ENCODE data around the gene SPAG6.

DNA sequence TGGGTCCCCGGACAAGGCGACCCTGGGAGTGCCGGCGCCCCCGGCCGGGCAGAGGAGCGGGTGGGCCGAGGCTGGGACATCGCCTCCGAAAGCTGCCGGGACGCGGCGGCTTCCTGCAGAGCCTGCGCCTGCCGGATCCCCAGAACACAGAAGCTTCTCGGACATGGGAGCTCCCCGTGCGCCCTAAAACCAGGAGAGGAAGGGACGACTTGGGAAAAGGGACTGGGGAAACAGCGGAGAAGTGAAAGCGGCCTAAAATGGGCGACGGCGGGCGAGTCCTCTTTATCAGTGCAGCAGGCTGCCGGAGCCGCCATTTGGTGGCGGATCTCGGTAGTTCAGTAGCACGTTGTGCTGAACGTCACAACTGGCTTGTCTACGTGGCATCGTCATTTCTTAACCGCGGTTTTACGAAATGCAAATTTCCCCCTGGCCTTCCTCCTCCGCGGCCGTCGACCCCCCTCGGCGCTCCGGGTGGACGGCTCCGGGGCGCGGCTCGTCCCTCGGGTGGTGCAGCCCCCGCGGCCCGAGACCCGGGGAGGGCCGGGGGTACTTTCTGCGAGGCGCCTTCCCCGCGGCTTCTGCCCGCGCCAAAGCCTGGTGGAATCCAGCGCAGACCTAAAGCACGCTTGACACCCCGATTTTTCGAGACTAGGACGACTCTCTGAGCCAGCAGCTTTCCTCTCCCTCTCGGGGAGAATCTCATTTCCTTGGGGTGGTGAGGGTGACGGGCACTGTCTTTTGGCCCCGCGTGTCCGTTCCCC lies 9.9 kb upstream of the SPAG6 start:
- TF ChIP-seq, protein P1, sequence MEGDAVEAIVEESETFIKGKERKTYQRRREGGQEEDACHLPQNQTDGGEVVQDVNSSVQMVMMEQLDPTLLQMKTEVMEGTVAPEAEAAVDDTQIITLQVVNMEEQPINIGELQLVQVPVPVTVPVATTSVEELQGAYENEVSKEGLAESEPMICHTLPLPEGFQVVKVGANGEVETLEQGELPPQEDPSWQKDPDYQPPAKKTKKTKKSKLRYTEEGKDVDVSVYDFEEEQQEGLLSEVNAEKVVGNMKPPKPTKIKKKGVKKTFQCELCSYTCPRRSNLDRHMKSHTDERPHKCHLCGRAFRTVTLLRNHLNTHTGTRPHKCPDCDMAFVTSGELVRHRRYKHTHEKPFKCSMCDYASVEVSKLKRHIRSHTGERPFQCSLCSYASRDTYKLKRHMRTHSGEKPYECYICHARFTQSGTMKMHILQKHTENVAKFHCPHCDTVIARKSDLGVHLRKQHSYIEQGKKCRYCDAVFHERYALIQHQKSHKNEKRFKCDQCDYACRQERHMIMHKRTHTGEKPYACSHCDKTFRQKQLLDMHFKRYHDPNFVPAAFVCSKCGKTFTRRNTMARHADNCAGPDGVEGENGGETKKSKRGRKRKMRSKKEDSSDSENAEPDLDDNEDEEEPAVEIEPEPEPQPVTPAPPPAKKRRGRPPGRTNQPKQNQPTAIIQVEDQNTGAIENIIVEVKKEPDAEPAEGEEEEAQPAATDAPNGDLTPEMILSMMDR (IDR thresholded peaks at IDR 0.05): peak in 4 of 6 experiments; percentile 28 to 73 (median 48)
- peak in 1 of 4 donors; percentile 19 for TF ChIP-seq POLR2A (IDR thresholded peaks at IDR 0.05)

Data from upper lobe of left lung (tissue), 4 donors.